Upper lobe of right lung (tissue), 1 donor: ENCODE measurements around the gene CYP26B1. TPM values are rescaled to one million over a fixed set of nuclear protein-coding genes. Genes with fewer than 3 reads are reported as not detected.

Experiments
- ATAC-seq: fragments of 200-7000 bp; cut with Tn5 transposase; one replicate; pipeline ENCODE4 v1.9.1; 2020; ENCODE audit warnings: mild to moderate bottlenecking, moderate library complexity
- DNase-seq: peaks from one replicate; pipeline ENCODE4 v3.0.0-alpha.2; 2020
- H3K27ac ChIP-seq: fragments of 200-600 bp; one replicate; pipeline ENCODE4 v1.8.0; 2022
- H3K27me3 ChIP-seq: fragments of 200-600 bp; one replicate; pipeline ENCODE4 v1.8.0; 2022; ENCODE audit warnings: mild to moderate bottlenecking
- H3K36me3 ChIP-seq: fragments of 200-600 bp; one replicate; pipeline ENCODE4 v1.8.0; 2022
- H3K4me1 ChIP-seq: fragments of 200-600 bp; one replicate; pipeline ENCODE4 v1.8.0; 2022
- H3K4me3 ChIP-seq: fragments of 200-600 bp; one replicate; pipeline ENCODE4 v1.8.0; 2022; ENCODE audit warnings: mild to moderate bottlenecking
- H3K9me3 ChIP-seq: fragments of 200-600 bp; one replicate; pipeline ENCODE4 v1.8.0; 2022
- CTCF ChIP-seq: fragments of 200-600 bp; IDR thresholded peaks from one replicate; pipeline ENCODE4 v1.8.0; 2022; ENCODE audit warnings: antibody characterized with exemption
- intact Hi-C: fragments of 100-400 bp; cut with DNase I; formaldehyde crosslinking; loops from one replicate; pipeline ENCODE4 v1.11.0; 2022
- total RNA-seq: library from RNA; stranded (reverse); fragmentation: NEBNext Ultra II Directional; extraction: Animal tissue kit (Norgen Biotek cat#: 25700); gene quantifications from one replicate; pipeline ENCODE4 v1.2.1, GENCODE V29; 2021
- donor health status: DM: no; HTN: yes; CAD: no; lungs with severe emphysema.

The CYP26B1 gene
- total RNA-seq, 1 donor from 2014 or later = 3.8 TPM

- no peaks in the 10 kb centered on the region for H3K4me1 ChIP-seq
- no peak overlapping the region for H3K4me3 ChIP-seq
- H3K36me3 ChIP-seq = no peaks in the 10 kb centered on the region
- peak; percentile 61 for DNase-seq
- H3K27me3 ChIP-seq = no peaks in the 10 kb centered on the region
- no peak for ATAC-seq
- no peak overlapping the region for H3K27ac ChIP-seq
- no peaks in the 10 kb centered on the region for H3K9me3 ChIP-seq
- TF ChIP-seq CTCF = no peak
- intact Hi-C loops = no loop called here
Measured at GRCh38 chr2:72132981-72133720, 14.5 kb downstream of the CYP26B1 start.

GRCh38 chr2:72131916-72132841 is 15.5 kb downstream of the CYP26B1 start:
- no peaks in the 10 kb centered on the region for H3K4me1 ChIP-seq
- TF ChIP-seq CTCF = no peak
- H3K36me3 ChIP-seq = no peaks in the 10 kb centered on the region
- no peaks in the 10 kb centered on the region for H3K27me3 ChIP-seq
- intact Hi-C loops = no loop called here
- ATAC-seq = no peak
- H3K27ac ChIP-seq = no peak overlapping the region
- peak; percentile 62 for DNase-seq
- no peaks in the 10 kb centered on the region for H3K9me3 ChIP-seq
- no peak overlapping the region for H3K4me3 ChIP-seq

GRCh38 chr2:72131371-72131891 is 16.2 kb downstream of the CYP26B1 start:
- H3K36me3 ChIP-seq = no peaks in the 10 kb centered on the region
- no peak for TF ChIP-seq CTCF
- intact Hi-C loops = no loop called here

GRCh38 chr2:72130659-72131360 is 16.9 kb downstream of the CYP26B1 start:
- H3K4me3 ChIP-seq = no peak overlapping the region
- H3K9me3 ChIP-seq = no peaks in the 10 kb centered on the region
- H3K27me3 ChIP-seq = no peaks in the 10 kb centered on the region
- H3K27ac ChIP-seq = no peak overlapping the region
- no peaks in the 10 kb centered on the region for H3K36me3 ChIP-seq
- no peak for TF ChIP-seq CTCF
- no peaks in the 10 kb centered on the region for H3K4me1 ChIP-seq
- ATAC-seq (no peak), DNase-seq (no peak)
- intact Hi-C loops = no loop called here

More at GRCh38 chr2:72131371-72131891, 16.2 kb downstream of the CYP26B1 start:
- H3K27me3 ChIP-seq = no peaks in the 10 kb centered on the region
- H3K4me3 ChIP-seq = no peak overlapping the region
- H3K27ac ChIP-seq = no peak overlapping the region
- no peak for ATAC-seq
- no peak for DNase-seq
- no peaks in the 10 kb centered on the region for H3K9me3 ChIP-seq
- H3K4me1 ChIP-seq = no peaks in the 10 kb centered on the region

- Histone ChIP-seq H3K9me3 (no peaks in the 10 kb centered on the region), H3K27ac (no peak overlapping the region), H3K36me3 (no peaks in the 10 kb centered on the region), H3K4me3 (no peak overlapping the region), H3K27me3 (no peaks in the 10 kb centered on the region), H3K4me1 (no peaks in the 10 kb centered on the region)
- TF ChIP-seq CTCF = no peak
- ATAC-seq = no peak
- intact Hi-C loops = no loop called here
- no peak for DNase-seq
Measured at GRCh38 chr2:72129681-72130340, 17.9 kb downstream of the CYP26B1 start.
